ENCODE measurements around the gene NBDY. TPM values are rescaled to one million over a fixed set of nuclear protein-coding genes. Genes with fewer than 3 reads are reported as not detected.
"Not testable (repeated sequence)": the region's sequence is repeated elsewhere in the genome, so short reads cannot be mapped to it uniquely, and the experiment has no call there.

The NBDY gene
- total RNA-seq, 1 donor = 12.1 TPM

GRCh38 chrX:56778924-56779468 lies 50.0 kb downstream of the NBDY start:
- DNase-seq (ENCODE audit: low read depth) = not testable (repeated sequence)

GRCh38 chrX:56780681-56781649 lies 51.9 kb downstream of the NBDY start:
- DNase-seq (ENCODE audit: low read depth); H3K4me3 ChIP-seq (ENCODE audit: low read depth, low read length): not testable (repeated sequence)

More at GRCh38 chrX:56778924-56779468, 50.0 kb downstream of the NBDY start:
- not testable (repeated sequence) for H3K4me3 ChIP-seq (ENCODE audit: low read depth, low read length)

GRCh38 chrX:56782352-56782751 lies 53.3 kb downstream of the NBDY start:
- H3K4me3 ChIP-seq (ENCODE audit: low read depth, low read length) = no peak overlapping the region
- no peak for DNase-seq (ENCODE audit: low read depth)
- TF ChIP-seq CTCF (IDR thresholded peaks at IDR 0.05; ENCODE audit: insufficient read depth, low read depth, low read length) = no peak

GRCh38 chrX:56782791-56783449 lies 53.9 kb downstream of the NBDY start:
- DNase-seq (ENCODE audit: low read depth) = no peak
- peak overlapping the region; percentile 29 for H3K4me3 ChIP-seq (ENCODE audit: low read depth, low read length)
- TF ChIP-seq CTCF (IDR thresholded peaks at IDR 0.05; ENCODE audit: insufficient read depth, low read depth, low read length) = no peak

GRCh38 chrX:56783450-56783831 lies 54.4 kb downstream of the NBDY start:
- peak; percentile 44 for DNase-seq (ENCODE audit: low read depth)
- TF ChIP-seq CTCF (IDR thresholded peaks at IDR 0.05; ENCODE audit: insufficient read depth, low read depth, low read length) = no peak
- peak overlapping the region; percentile 29 for H3K4me3 ChIP-seq (ENCODE audit: low read depth, low read length)

- no peak overlapping the region for H3K4me3 ChIP-seq (ENCODE audit: low read depth, low read length)
- no peak for DNase-seq (ENCODE audit: low read depth)
- no peak for TF ChIP-seq CTCF (IDR thresholded peaks at IDR 0.05; ENCODE audit: insufficient read depth, low read depth, low read length)
Measured at GRCh38 chrX:56783996-56784620, 55.1 kb downstream of the NBDY start.

GRCh38 chrX:56784666-56785065 lies 55.6 kb downstream of the NBDY start:
- no peak overlapping the region for H3K4me3 ChIP-seq (ENCODE audit: low read depth, low read length)
- no peak for TF ChIP-seq CTCF (IDR thresholded peaks at IDR 0.05; ENCODE audit: insufficient read depth, low read depth, low read length)
- DNase-seq (ENCODE audit: low read depth) = no peak
